GM18526 (cell line): ENCODE results near the gene DNMT3L.

Source experiments
- POLR2A ChIP-seq: IDR thresholded peaks from 3 replicates; pipeline ENCODE4 v1.6.1; 2011; ENCODE audit not compliant: insufficient read length; ENCODE audit errors: extremely low read depth

Gene DNMT3L

DNA sequence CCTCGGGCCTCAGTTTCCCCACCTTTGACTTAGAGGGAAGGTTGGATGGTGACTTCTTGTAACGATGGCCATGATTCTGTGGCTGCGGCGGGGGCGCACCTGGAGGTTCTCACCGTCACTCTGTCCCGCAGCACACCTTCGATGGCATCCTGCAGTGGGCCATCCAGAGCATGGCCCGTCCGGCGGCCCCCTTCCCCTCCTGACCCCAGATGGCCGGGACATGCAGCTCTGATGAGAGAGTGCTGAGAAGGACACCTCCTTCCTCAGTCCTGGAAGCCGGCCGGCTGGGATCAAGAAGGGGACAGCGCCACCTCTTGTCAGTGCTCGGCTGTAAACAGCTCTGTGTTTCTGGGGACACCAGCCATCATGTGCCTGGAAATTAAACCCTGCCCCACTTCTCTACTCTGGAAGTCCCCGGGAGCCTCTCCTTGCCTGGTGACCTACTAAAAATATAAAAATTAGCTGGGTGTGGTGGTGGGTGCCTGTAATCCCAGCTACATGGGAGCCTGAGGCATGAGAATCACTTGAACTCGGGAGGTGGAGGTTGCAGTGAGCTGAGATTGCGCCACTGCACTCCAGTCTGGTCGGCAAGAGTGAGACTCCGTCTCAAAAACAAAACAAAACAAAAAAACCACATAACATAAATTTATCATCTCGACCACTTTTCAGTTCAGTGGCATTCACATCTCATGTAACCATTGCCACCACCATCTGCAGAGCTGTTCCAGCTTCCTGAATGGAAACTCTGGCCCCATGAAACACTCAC, 36.0 kb upstream of the DNMT3L start:
- no peak for TF ChIP-seq POLR2A

DNA sequence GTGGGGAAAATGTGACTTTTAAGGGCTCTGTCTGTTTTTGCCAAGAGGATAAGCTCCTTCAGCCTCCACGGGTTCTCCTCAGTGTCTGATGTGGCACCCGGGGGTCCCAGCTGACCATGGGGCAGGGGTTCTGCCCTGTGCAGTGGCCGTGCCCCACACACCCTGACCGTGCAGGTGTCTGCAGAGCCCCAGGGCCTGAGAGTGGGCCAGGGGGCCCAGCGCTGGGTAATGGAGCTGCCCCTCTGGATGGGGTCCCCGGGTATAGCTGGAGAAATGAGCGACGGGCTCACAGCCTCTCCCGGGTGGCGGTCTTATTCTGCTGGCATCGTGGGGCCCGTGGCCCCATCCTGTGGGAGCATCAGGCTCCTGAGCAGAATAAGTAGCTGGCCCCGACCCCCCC, 35.2 kb upstream of the DNMT3L start:
- no peak for TF ChIP-seq POLR2A

DNA sequence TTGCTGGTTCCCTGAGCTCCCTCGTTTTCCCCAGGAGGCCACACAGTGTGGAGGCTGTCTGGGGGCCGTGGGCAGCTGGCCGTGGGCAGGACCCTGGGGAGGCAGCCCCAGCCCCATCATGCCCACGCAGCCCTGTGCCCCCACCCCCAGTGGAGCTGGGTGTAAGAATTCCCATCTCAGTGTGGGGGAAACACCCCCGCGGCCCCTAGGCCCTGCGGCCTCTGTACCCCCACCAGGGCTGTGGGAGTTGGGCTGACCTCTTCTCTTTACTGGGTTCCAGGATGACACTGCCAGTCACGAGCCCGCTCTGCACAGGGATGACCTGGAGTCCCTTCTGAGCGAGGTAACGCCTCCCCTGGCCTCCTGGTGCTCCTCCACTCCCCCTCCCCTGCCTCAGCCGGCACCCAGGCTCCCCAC, 34.4 kb upstream of the DNMT3L start:
- TF ChIP-seq POLR2A: no peak

DNA sequence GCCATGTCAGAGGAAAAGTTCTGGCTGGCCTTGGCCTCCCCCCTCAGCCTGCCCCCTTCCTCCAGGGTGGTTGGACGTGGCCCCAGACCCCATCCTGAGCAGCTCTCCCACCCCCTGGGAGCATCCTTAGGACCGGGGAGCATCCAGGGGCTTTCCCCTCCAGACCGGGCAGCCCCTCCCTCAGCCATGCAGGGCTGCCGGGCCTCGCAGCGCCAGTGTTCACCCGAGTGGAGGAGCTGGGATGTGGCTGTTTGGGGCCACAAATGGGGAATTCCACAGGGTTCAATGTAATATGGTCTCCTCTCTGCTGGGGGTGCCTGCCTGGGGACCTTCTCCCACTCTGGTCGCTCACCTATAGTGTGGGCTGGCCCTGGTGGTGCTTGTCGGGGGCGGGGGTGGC, 33.9 kb upstream of the DNMT3L start:
- TF ChIP-seq POLR2A: no peak

DNA sequence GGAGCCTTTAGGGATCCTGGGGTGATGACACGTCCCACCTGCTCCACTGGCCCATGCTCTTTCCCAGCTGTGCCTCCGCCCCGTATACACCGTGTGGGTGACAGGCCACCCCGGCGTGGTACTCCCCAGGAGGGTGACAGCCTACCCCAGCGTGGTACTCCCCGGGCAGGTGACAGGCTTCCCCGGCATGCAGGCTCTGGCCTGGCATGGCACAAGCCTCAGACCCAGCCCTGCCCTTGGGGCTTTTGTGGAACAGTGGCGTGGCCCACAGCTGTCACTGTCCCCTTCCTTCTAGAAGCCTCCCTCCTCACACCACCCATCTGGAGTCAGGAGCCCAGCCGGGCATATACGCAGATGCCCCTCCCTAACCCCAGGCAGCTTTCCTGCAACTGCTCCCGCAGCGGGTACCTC, 33.5 kb upstream of the DNMT3L start:
- no peak for TF ChIP-seq POLR2A

DNA sequence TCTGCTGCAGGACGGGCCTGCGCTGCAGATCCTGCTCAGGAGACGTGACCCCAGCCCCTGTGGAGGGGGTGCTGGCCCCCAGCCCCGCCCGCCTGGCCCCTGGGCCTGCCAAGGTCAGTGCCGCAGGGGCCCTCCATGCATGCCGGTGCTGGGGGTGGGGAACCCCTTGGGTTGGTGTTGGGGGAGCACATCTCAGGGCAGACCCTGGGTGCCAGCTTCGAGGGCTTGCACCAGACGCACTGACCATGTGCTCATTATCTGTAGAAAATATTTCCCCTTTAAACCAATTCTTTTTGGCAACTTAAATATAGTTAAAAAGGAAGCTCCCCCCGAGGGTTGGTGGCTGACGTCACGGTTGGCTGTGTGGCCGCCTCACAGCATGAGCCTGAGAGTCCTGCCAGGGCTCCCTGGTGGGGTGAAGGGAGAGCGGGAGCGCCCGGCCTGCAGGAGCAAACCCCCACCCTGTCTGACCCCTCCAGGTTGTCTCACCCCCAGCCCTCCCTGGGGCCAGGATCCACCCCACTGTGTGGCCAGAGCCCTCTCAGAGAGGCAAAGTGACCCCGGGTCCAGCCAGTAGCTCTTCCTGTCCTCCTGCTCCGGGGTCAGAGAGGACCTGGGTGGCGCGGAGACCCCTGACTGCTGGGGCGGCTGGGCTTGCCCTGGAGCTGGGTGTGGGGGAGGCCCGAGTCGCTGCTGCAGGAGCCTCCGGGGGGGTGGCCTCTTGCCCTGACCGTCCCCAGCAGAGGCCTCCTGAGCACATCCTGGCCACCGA, 32.9 kb upstream of the DNMT3L start:
- no peak for TF ChIP-seq POLR2A

DNA sequence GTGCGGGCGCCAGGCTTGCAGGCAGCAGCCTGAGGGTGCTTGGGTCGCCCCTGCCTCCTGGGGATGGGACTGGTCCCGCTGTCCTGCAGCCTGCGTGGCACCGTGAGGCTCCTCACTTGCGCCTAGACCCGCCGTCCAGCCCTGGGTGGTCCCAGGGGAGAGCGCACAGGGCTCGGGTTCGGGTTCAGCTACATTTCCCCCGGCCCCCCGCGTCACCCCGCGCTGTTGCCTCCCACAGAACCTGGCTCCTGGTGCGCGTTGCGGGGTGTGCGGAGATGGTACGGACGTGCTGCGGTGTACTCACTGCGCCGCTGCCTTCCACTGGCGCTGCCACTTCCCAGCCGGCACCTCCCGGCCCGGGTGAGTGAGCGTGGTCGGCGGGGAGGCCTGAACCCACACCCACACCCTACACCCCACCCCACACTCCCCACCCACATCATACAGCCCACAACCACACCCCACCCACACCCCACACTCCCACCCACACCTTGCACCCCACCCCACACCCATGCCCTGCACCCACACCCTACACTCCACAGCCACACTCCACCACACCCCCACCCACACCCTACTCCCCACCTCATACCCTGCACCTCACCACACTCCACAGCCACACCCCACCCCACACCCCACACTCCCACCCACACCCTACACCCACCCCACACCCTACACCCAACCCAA, 32.0 kb upstream of the DNMT3L start:
- TF ChIP-seq POLR2A: no peak

DNA sequence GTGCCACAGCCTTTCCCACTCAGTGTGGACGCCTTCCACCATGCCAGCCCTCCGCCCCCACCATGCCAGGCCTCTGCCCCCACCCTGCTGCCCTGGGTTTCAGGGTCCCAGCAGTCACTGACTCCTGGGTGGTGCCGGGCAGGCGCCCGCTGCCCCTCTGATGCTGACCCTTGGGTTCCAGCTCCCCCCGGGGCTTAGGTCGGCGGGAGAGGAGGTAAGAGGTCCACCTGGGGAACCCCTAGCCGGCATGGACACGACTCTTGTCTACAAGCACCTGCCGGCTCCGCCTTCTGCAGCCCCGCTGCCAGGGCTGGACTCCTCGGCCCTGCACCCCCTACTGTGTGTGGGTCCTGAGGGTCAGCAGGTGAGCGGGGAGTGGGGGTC, 31.1 kb upstream of the DNMT3L start:
- TF ChIP-seq POLR2A: no peak

DNA sequence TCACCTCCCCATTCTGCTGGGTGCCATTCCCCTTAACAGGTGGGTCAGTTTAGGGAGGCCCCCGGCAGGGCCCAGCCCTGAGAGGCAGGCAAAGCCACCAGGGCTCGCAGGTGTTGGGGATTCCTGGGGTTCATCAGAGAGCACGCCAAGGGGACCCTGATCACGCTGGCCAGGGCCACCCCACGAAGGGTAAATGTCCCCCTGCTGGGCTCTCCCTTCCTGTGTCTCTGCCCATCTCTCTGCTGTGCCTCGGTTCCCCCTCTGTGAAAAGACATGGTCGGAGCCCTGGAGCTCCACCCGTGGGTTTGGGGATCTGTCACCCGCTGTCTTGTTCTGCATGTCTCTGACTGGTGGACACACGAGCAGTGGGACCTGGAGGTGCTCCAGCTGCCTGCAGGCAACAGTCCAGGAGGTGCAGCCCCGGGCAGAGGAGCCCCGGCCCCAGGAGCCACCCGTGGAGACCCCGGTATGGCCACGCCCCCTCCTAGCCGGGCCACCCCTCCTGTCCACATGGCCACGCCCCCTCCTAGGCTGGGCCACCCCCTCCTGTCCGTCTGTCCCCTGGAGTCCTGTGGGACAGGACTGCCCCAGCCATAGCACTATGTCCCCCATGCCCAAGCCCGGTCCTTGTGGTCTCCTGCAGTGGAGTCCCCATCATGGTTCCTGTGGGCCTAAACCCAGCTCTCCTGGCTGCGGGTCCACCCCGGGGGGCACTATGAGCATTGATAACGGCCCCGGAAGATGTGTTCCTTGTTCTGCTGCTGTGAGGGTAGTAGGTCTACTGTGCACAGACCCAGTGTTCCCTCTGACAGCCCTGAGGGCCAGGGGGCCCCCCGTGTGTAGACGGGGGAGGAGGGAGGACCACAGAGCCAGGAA, 30.5 kb upstream of the DNMT3L start:
- TF ChIP-seq POLR2A: no peak

DNA sequence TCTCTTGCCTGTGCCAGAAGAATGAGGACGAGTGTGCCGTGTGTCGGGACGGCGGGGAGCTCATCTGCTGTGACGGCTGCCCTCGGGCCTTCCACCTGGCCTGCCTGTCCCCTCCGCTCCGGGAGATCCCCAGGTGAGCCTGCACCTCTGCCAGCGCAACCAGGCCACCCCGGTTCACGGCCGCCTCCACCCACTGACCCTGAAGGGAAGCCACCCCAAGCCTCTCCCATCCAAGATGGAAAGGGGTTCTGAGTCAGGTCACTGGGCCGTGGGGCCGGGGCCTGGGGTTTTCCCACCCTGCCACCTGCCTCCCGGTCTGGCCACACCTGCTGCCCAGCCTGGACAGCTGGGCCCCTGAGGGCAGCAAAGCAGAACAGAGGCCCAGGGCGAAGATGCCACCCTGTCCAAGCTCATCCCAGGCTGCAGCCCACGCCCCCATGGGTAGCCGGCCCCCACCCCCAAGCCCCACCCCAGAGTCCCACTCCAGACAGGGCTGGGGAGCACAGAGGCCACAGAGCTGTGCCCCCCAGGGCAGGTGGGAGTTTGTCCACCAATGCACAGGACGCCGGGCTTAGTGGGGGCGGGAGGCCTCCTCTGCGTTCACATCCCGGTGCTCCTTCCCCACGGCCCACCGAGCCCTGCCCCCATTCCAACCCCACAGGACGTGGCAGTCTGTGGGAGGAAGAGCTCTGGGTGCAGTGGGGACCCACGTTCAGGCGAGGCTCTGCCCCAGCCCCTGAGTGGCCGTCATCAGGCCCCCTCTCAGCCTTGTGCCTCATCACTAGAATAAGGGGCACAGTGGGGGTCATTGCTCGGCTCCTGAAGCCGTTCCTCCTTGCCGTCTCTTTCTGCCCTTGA, 29.6 kb upstream of the DNMT3L start:
- TF ChIP-seq POLR2A: no peak

DNA sequence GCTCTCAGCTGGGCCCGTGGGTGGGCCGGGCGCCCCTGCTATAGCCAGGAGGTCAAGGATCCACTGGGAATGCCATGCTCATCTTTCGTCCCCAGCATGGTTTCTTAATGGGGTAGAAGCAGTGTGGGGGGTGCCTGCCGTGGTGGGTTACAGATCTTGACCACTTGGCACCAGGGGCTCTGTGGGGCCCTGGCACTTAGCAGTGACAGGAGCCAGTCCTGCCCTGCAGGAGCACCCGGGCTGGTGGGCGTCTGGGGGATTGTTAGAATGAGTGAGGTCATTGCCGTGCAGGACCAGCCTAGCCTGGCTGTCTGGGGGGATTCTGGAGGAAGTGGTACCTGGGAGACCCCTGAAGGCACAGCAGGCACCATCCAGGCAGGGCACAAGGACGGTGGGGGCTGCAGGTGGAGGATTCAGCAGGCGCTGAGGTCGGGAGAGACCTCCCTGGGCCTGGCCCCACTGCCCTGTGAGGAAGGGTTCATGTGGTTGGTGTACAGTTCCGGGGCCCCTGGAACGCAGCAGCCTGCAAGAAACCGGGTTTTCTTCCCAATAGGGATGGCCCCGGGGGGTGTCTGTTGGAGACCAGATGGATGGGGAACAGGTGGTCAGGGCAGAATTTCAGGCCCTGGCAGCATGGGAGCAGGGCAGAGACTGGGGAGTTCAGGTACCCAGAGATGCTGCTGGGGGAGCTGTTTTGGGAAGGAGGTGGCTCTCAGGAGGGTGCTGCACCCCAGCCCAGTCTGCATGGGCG, 28.8 kb upstream of the DNMT3L start:
- no peak for TF ChIP-seq POLR2A

DNA sequence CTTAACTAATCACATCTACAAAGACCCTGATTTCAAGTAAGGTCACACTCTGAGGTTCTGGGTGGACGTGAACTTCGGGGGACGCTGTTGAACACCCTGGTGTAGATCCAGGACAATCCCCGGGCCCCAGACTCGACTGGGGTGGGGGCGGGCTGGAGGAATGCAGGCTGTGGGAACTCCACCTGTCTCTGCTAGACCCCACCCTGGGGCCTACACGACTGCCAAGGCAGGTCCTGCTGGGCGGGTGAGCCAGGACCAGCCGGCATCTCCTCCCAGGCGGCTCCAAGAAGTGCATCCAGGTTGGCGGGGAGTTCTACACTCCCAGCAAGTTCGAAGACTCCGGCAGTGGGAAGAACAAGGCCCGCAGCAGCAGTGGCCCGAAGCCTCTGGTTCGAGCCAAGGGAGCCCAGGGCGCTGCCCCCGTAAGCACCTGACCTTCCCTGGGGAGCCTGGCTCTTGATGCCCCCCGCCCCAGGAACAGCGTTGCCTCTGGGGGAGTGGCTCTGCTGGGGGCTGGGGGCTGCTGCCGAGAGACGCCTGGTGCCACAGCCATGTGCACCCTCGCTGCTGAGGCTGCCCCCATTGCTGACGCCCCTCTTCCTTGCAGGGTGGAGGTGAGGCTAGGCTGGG, 27.8 kb upstream of the DNMT3L start:
- no peak for TF ChIP-seq POLR2A
